Panc1 (cell line): Measurements from ENCODE around the gene SAMD1.

Experiments
- POLR2AphosphoS5 ChIP-seq: IDR thresholded peaks from 2 replicates; pipeline ENCODE4 v1.6.1; 2012; ENCODE audit warnings: mild to moderate bottlenecking, low read depth, low read length, moderate library complexity
- SIN3A ChIP-seq: IDR thresholded peaks from 2 replicates; pipeline ENCODE4 v1.6.1; 2012; ENCODE audit warnings: low read depth, mild to moderate bottlenecking, low read length, moderate library complexity, borderline replicate concordance; ENCODE audit not compliant: insufficient read depth
- TF ChIP-seq, protein P1 (sequence below): fragments of 450-650 bp; IDR thresholded peaks from 2 replicates; pipeline ENCODE4 v1.5.1; 2017; ENCODE audit warnings: mild to moderate bottlenecking
- TF ChIP-seq, protein P2 (sequence below), 2 experiments: IDR thresholded peaks; 2 replicates each; pipeline ENCODE4 v1.6.1; 2011 to 2012; ENCODE audit warnings: low read depth in 2 of 2, control low read depth in 1 of 2, low read length in 1 of 2, mild to moderate bottlenecking in 1 of 2, moderate library complexity in 1 of 2; ENCODE audit not compliant: insufficient read depth in 1 of 2

DNA sequence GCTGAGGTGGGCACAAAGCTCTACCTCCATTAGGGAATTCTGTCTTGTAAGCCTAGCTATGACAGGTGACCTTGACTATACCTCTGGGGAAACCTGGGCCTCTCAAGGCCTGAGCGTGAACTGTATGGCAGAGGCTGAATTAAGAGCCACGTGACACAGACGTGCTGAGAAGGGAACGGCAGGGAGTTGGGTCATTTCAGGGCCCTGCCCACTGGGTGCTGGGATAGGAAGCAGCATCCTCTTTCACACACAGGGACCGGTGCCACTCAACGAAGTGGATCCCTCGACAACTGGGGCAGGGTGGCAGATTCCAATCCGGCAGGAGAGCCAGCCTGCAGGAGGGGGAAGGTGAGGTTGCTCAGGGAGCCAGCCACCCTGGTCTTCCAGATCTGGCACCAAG, 36.6 kb upstream of the SAMD1 start:
- TF ChIP-seq, protein P1, sequence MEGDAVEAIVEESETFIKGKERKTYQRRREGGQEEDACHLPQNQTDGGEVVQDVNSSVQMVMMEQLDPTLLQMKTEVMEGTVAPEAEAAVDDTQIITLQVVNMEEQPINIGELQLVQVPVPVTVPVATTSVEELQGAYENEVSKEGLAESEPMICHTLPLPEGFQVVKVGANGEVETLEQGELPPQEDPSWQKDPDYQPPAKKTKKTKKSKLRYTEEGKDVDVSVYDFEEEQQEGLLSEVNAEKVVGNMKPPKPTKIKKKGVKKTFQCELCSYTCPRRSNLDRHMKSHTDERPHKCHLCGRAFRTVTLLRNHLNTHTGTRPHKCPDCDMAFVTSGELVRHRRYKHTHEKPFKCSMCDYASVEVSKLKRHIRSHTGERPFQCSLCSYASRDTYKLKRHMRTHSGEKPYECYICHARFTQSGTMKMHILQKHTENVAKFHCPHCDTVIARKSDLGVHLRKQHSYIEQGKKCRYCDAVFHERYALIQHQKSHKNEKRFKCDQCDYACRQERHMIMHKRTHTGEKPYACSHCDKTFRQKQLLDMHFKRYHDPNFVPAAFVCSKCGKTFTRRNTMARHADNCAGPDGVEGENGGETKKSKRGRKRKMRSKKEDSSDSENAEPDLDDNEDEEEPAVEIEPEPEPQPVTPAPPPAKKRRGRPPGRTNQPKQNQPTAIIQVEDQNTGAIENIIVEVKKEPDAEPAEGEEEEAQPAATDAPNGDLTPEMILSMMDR = no peak
- no peak for TF ChIP-seq POLR2AphosphoS5
- TF ChIP-seq, protein P2, sequence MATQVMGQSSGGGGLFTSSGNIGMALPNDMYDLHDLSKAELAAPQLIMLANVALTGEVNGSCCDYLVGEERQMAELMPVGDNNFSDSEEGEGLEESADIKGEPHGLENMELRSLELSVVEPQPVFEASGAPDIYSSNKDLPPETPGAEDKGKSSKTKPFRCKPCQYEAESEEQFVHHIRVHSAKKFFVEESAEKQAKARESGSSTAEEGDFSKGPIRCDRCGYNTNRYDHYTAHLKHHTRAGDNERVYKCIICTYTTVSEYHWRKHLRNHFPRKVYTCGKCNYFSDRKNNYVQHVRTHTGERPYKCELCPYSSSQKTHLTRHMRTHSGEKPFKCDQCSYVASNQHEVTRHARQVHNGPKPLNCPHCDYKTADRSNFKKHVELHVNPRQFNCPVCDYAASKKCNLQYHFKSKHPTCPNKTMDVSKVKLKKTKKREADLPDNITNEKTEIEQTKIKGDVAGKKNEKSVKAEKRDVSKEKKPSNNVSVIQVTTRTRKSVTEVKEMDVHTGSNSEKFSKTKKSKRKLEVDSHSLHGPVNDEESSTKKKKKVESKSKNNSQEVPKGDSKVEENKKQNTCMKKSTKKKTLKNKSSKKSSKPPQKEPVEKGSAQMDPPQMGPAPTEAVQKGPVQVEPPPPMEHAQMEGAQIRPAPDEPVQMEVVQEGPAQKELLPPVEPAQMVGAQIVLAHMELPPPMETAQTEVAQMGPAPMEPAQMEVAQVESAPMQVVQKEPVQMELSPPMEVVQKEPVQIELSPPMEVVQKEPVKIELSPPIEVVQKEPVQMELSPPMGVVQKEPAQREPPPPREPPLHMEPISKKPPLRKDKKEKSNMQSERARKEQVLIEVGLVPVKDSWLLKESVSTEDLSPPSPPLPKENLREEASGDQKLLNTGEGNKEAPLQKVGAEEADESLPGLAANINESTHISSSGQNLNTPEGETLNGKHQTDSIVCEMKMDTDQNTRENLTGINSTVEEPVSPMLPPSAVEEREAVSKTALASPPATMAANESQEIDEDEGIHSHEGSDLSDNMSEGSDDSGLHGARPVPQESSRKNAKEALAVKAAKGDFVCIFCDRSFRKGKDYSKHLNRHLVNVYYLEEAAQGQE (IDR thresholded peaks at IDR 0.05; ENCODE audit: insufficient read depth in 1 of 2, low read depth in 2 of 2, low read length in 1 of 2) = no peak
- TF ChIP-seq SIN3A = no peak
